GM12878 (cell line): Measurements from ENCODE around the gene DNAAF2.
"Not testable (repeated sequence)": the region's sequence is repeated elsewhere in the genome, so short reads cannot be mapped to it uniquely, and the experiment has no call there.

Source experiments
- CBFB ChIP-seq: IDR thresholded peaks from 2 replicates; pipeline ENCODE4 v1.6.1; 2016; ENCODE audit warnings: antibody characterized with exemption, low read depth
- CTCF ChIP-seq, 3 experiments: IDR thresholded peaks in 2 of 3; conservative IDR thresholded peaks in 1 of 3; 2 replicates each; pipeline ENCODE4 v1.5.1; 2011; ENCODE audit warnings: low read depth in 3 of 3, low read length in 3 of 3, mild to moderate bottlenecking in 3 of 3, control low read depth in 2 of 3, moderate library complexity in 2 of 3, inconsistent platforms in 1 of 3, mixed read lengths in 1 of 3; ENCODE audit not compliant: control insufficient read depth in 2 of 3, insufficient read depth in 1 of 3; ENCODE audit errors: extremely low read depth in 1 of 3
- EGR1 ChIP-seq, 2 experiments: IDR thresholded peaks; 1 replicate in 1 of 2; 2 replicates in 1 of 2; pipeline ENCODE4 v1.6.1; 2011 to 2012; ENCODE audit warnings: low read depth in 2 of 2, low read length in 2 of 2, borderline replicate concordance in 1 of 2, mild to moderate bottlenecking in 1 of 2, moderate library complexity in 1 of 2
- ESRRA ChIP-seq: IDR thresholded peaks from 2 replicates; pipeline ENCODE4 v1.6.1; 2012; ENCODE audit warnings: mild to moderate bottlenecking, low read length, improper control_type of control experiment
- FOXM1 ChIP-seq: IDR thresholded peaks from 2 replicates; pipeline ENCODE4 v1.6.1; 2012; ENCODE audit warnings: low read depth, mild to moderate bottlenecking, inconsistent platforms, low read length, moderate library complexity
- NFYB ChIP-seq: IDR thresholded peaks from 2 replicates; pipeline ENCODE4 v1.6.1; 2011; ENCODE audit warnings: low read depth, mild to moderate bottlenecking, low read length, improper control_type of control experiment, moderate library complexity; ENCODE audit not compliant: insufficient read depth
- POLR2AphosphoS5 ChIP-seq: IDR thresholded peaks from 2 replicates; pipeline ENCODE4 v1.6.1; 2011; ENCODE audit warnings: mild to moderate bottlenecking, low read length, inconsistent platforms
- RAD21 ChIP-seq: IDR thresholded peaks from 2 replicates; pipeline ENCODE4 v1.6.1; 2011; ENCODE audit warnings: mild to moderate bottlenecking, low read depth, low read length, moderate library complexity; ENCODE audit not compliant: insufficient read depth
- SP1 ChIP-seq: IDR thresholded peaks from one replicate; pipeline ENCODE4 v1.6.1; 2011; ENCODE audit warnings: low read depth, low read length
- YY1 ChIP-seq: IDR thresholded peaks from 2 replicates; pipeline ENCODE4 v1.6.1; 2011; ENCODE audit warnings: low read depth, mild to moderate bottlenecking, low read length

- TF ChIP-seq YY1; EGR1 (IDR thresholded peaks at IDR 0.05; ENCODE audit: borderline replicate concordance in 1 of 2, low read depth in 2 of 2, low read length in 2 of 2); SP1; CTCF (IDR thresholded peaks at IDR 0.05 in 2 of 3, conservative IDR thresholded peaks at IDR 0.05 in 1 of 3; ENCODE audit: control insufficient read depth in 2 of 3, extremely low read depth in 1 of 3, insufficient read depth in 1 of 3, low read depth in 3 of 3, low read length in 3 of 3); ESRRA; POLR2AphosphoS5; FOXM1; CBFB; NFYB; RAD21: not testable (repeated sequence)
These were observed 22.5 kb upstream of the DNAAF2 start for GRCh38 chr14:49657500-49657899.
